Measurements from ENCODE around the gene ATP8B3. TPM values are rescaled to one million over a fixed set of nuclear protein-coding genes. Genes with fewer than 3 reads are reported as not detected.

The ATP8B3 gene
- total and polyA plus RNA-seq, 9 of the 15 experiments (the other 6 are each of a cell fraction or from before 2014, with no cell fraction given) = 1.2 to 12.3 (median 3.8) TPM

- CTCF ChIA-PET (ENCODE audit: low intra/inter-chr PET ratio) = no interaction called here
- in situ Hi-C loops (cut with MboI) = no loop called here
Observed at GRCh38 chr19:1808395-1808731, 3.7 kb downstream of the ATP8B3 start.

GRCh38 chr19:1807695-1808394 lies 4.2 kb downstream of the ATP8B3 start:
- ChIA-PET CTCF (ENCODE audit: low intra/inter-chr PET ratio) (no interaction called here), POLR2A (interaction anchor here (0.7 kb wide), 1 partner anchor 88 kb away, joined by 5 read pairs; no protein-coding TSS in a partner anchor)
- Histone ChIP-seq H3K27me3 (ENCODE audit: control insufficient read depth in 2 of 2, insufficient read depth in 2 of 2, low read length in 2 of 2) (no peaks in the 10 kb centered on the region), H3K9ac (ENCODE audit: insufficient read depth in 1 of 2, low read depth in 2 of 2, low read length in 2 of 2) (peak overlapping the region in 1 of 2 experiments; percentile 6; a peak in 1 of 4 replicates), H3K9me3 (replicated peaks; ENCODE audit: control insufficient read depth, insufficient read depth, low read depth, low read length) (no peaks in the 10 kb centered on the region; the same call in 1 of the 2 replicates), H3K27ac (ENCODE audit: extremely low read depth, low read depth, low read length) (no peak overlapping the region), H3K4me3 (no peak overlapping the region), H2AFZ (ENCODE audit: low read depth, low read length) (no peak overlapping the region), H3K4me1 (replicated peaks in 1 of 2; ENCODE audit: control insufficient read depth in 2 of 2, insufficient read depth in 2 of 2, low read length in 2 of 2) (peaks cover 6 to 64% of the 10 kb centered on the region in 2 experiments; a peak in 3 of 5 replicates), H3K36me3 (ENCODE audit: control insufficient read depth, insufficient read depth, low read length) (0 out of 3 replicates have a peak, but pooled peaks cover 3% of the 10 kb centered on the region), H3K9me1 (ENCODE audit: control insufficient read depth, insufficient read depth, low read length) (no peaks in the 10 kb centered on the region), H4K20me1 (replicated peaks; ENCODE audit: control insufficient read depth, insufficient read depth, low read length) (no peaks in the 10 kb centered on the region), H3K4me2 (ENCODE audit: insufficient read depth, low read length) (no peak overlapping the region), H3K79me2 (ENCODE audit: control insufficient read depth, insufficient read depth, low read length) (peaks cover 5% of the 10 kb centered on the region; the same call in 1 of the 3 replicates)
- BruUV-seq (replicated peaks) = no TSS peak
- ATAC-seq (no peak), DNase-seq (ENCODE audit: extremely low read depth in 1 of 4, low spot score in 3 of 4) (no peak), FAIRE-seq (no peak)
- in situ Hi-C loops (cut with MboI) = no loop called here
- no peak for TF ChIP-seq SMARCA4 (IDR thresholded peaks at IDR 0.05)
- TF ChIP-seq ZFP36 (IDR thresholded peaks at IDR 0.05; ENCODE audit: low read depth, low read length, partially characterized antibody) = peak; percentile 69
- intact Hi-C loops (cut with micrococcal nuclease) = no loop called here
- 81% methylated on average over 29 of the region's 30 CpGs for WGBS (ENCODE audit: insufficient coverage, low coverage, missing lambda C conversion rate)

More at GRCh38 chr19:1808395-1808731, 3.7 kb downstream of the ATP8B3 start:
- POLR2A ChIA-PET = interaction anchor here (0.7 kb wide), 1 partner anchor 12 kb away, joined by 3 read pairs; no protein-coding TSS in a partner anchor
- Histone ChIP-seq H3K9me3 (replicated peaks; ENCODE audit: control insufficient read depth, insufficient read depth, low read depth, low read length) (no peaks in the 10 kb centered on the region; the same call in 1 of the 2 replicates), H3K9ac (ENCODE audit: insufficient read depth in 1 of 2, low read depth in 2 of 2, low read length in 2 of 2) (no peak overlapping the region), H3K79me2 (ENCODE audit: control insufficient read depth, insufficient read depth, low read length) (peaks cover 5% of the 10 kb centered on the region; the same call in 1 of the 3 replicates), H3K4me1 (replicated peaks in 1 of 2; ENCODE audit: control insufficient read depth in 2 of 2, insufficient read depth in 2 of 2, low read length in 2 of 2) (peaks cover 6 to 69% of the 10 kb centered on the region in 2 experiments; a peak in 3 of 5 replicates), H3K9me1 (ENCODE audit: control insufficient read depth, insufficient read depth, low read length) (no peaks in the 10 kb centered on the region), H3K4me2 (ENCODE audit: insufficient read depth, low read length) (no peak overlapping the region), H3K36me3 (ENCODE audit: control insufficient read depth, insufficient read depth, low read length) (0 out of 3 replicates have a peak, but pooled peaks cover 3% of the 10 kb centered on the region), H3K27ac (ENCODE audit: extremely low read depth, low read depth, low read length) (no peak overlapping the region), H2AFZ (ENCODE audit: low read depth, low read length) (no peak overlapping the region), H4K20me1 (replicated peaks; ENCODE audit: control insufficient read depth, insufficient read depth, low read length) (no peaks in the 10 kb centered on the region), H3K27me3 (ENCODE audit: control insufficient read depth in 2 of 2, insufficient read depth in 2 of 2, low read length in 2 of 2) (no peaks in the 10 kb centered on the region), H3K4me3 (no peak overlapping the region)
- FAIRE-seq = no peak
- intact Hi-C loops (cut with micrococcal nuclease) = no loop called here
- no TSS peak for BruUV-seq (replicated peaks)
- TF ChIP-seq ZKSCAN8 (CRISPR knock-in tag; IDR thresholded peaks at IDR 0.05) (peak; percentile 98), RAD21 (CRISPR knock-in tag; conservative IDR thresholded peaks at IDR 0.05 in 1 of 2, IDR thresholded peaks at IDR 0.05 in 1 of 2) (no peak)
- DNase-seq (ENCODE audit: extremely low read depth in 1 of 4, low spot score in 3 of 4) = no peak
- ATAC-seq = no peak
- 80% methylated on average over 1 of the region's 2 CpGs for WGBS (ENCODE audit: insufficient coverage, low coverage, missing lambda C conversion rate)
